CD14-positive monocyte (primary cell): ENCODE data around the gene FLT1. TPM values are rescaled to one million over a fixed set of nuclear protein-coding genes. Genes with fewer than 3 reads are reported as not detected.

ENCODE experiments used
- DNase-seq, 3 donors: peaks; one replicate each; pipeline ENCODE4 v3.0.0-alpha.2; 2011 to 2022
- H2AFZ ChIP-seq: 2 replicates; pipeline ENCODE4 v1.6.0; 2012; ENCODE audit warnings: mild to moderate bottlenecking, low read depth, low read length, inconsistent platforms; ENCODE audit not compliant: insufficient read depth, poor library complexity, severe bottlenecking
- H3K27ac ChIP-seq, 2 donors: 1 replicate in 1 of 2; 2 replicates in 1 of 2; pipeline ENCODE4 v1.5.1; 2012 to 2013; ENCODE audit warnings: low read length in 2 of 2, control low read depth in 1 of 2, inconsistent platforms in 1 of 2, low read depth in 1 of 2, mild to moderate bottlenecking in 1 of 2
- H3K27me3 ChIP-seq, 2 donors: one replicate each; pipeline versions ENCODE4 v1.6.0 to v1.6.1; 2011 to 2013; ENCODE audit warnings: low read length in 2 of 2; ENCODE audit not compliant: control insufficient read depth in 2 of 2, insufficient read depth in 2 of 2
- H3K36me3 ChIP-seq, 2 donors: replicated peaks in 1 of 2; 1 replicate in 1 of 2; 2 replicates in 1 of 2; pipeline versions ENCODE4 v1.5.1 to v1.6.1; 2012 to 2013; ENCODE audit warnings: low read length in 2 of 2, control low read depth in 1 of 2, inconsistent platforms in 1 of 2, mild to moderate bottlenecking in 1 of 2; ENCODE audit not compliant: insufficient read depth in 2 of 2, control insufficient read depth in 1 of 2
- H3K4me1 ChIP-seq, 2 donors: 1 replicate in 1 of 2; 2 replicates in 1 of 2; pipeline versions ENCODE4 v1.5.1 to v1.6.1; 2012 to 2013; ENCODE audit warnings: low read length in 2 of 2, control low read depth in 1 of 2, inconsistent platforms in 1 of 2, mild to moderate bottlenecking in 1 of 2, moderate library complexity in 1 of 2; ENCODE audit not compliant: insufficient read depth in 2 of 2, control insufficient read depth in 1 of 2
- H3K4me2 ChIP-seq: replicated peaks from 2 replicates; pipeline ENCODE3; 2012; ENCODE audit warnings: low read length, moderate library complexity, mild to moderate bottlenecking; ENCODE audit not compliant: poor library complexity, severe bottlenecking; ENCODE audit errors: extremely low read depth
- H3K4me3 ChIP-seq, 3 experiments: fragments of 200-600 bp in 1 of 3; sonication (generic) in 1 of 3; replicated peaks in 1 of 3; 1 replicate in 2 of 3; 2 replicates in 1 of 3; pipeline ENCODE4 v1.5.1; 2011 to 2013; ENCODE audit warnings: low read length in 3 of 3, mild to moderate bottlenecking in 3 of 3, control low read depth in 2 of 3, low read depth in 2 of 3, inconsistent platforms in 1 of 3, moderate library complexity in 1 of 3
- H3K79me2 ChIP-seq: 2 replicates; pipeline ENCODE4 v1.6.0; 2012; ENCODE audit warnings: mild to moderate bottlenecking, control low read depth, inconsistent platforms, low read length, moderate library complexity; ENCODE audit not compliant: insufficient read depth
- H3K9ac ChIP-seq: 2 replicates; pipeline ENCODE4 v1.6.0; 2017; ENCODE audit warnings: low read length, mild to moderate bottlenecking; ENCODE audit not compliant: insufficient read depth, poor library complexity, severe bottlenecking
- H3K9me3 ChIP-seq, 2 donors: replicated peaks in 1 of 2; 1 replicate in 1 of 2; 2 replicates in 1 of 2; pipeline versions ENCODE4 v1.5.1 to v1.6.1; 2012 to 2013; ENCODE audit warnings: low read length in 2 of 2, control low read depth in 1 of 2; ENCODE audit not compliant: control insufficient read depth in 1 of 2, insufficient read depth in 1 of 2
- H4K20me1 ChIP-seq: 2 replicates; pipeline ENCODE4 v1.6.0; 2012; ENCODE audit warnings: mild to moderate bottlenecking, low read length, control low read depth, moderate library complexity; ENCODE audit not compliant: insufficient read depth
- H3K27ac Mint-ChIP-seq, 7 donors: one replicate each; pipeline ENCODE4 v1.8.0; 2020; ENCODE audit warnings: mild to moderate bottlenecking in 7 of 7, mixed read lengths in 7 of 7, moderate library complexity in 6 of 7, inconsistent platforms in 2 of 7
- H3K27me3 Mint-ChIP-seq, 3 donors: one replicate each; pipeline ENCODE4 v1.8.0; 2021 to 2022; ENCODE audit warnings: low read depth in 3 of 3, mild to moderate bottlenecking in 3 of 3, mixed read lengths in 3 of 3, moderate library complexity in 3 of 3, inconsistent platforms in 1 of 3
- H3K36me3 Mint-ChIP-seq, 2 donors: one replicate each; pipeline ENCODE4 v1.8.0; 2020; ENCODE audit warnings: mixed read lengths in 2 of 2, inconsistent platforms in 1 of 2, mild to moderate bottlenecking in 1 of 2
- H3K4me1 Mint-ChIP-seq: one replicate; pipeline ENCODE4 v1.8.0; 2020; ENCODE audit warnings: mild to moderate bottlenecking, mixed read lengths
- H3K4me3 Mint-ChIP-seq, 2 donors: one replicate each; pipeline ENCODE4 v1.8.0; 2020; ENCODE audit warnings: mild to moderate bottlenecking in 2 of 2, mixed read lengths in 2 of 2, moderate library complexity in 1 of 2
- H3K9me3 Mint-ChIP-seq, 7 donors: one replicate each; pipeline ENCODE4 v1.8.0; 2020 to 2022; ENCODE audit warnings: mixed read lengths in 7 of 7, mild to moderate bottlenecking in 6 of 7, moderate library complexity in 6 of 7, inconsistent platforms in 2 of 7
- WGBS: methylation state at CpG from one replicate; pipeline ENCODE4 v1.1.5; 2013; ENCODE audit warnings: missing lambda C conversion rate; ENCODE audit not compliant: insufficient coverage; 5-methylcytosine and 5-hydroxymethylcytosine counted together
- intact Hi-C, 2 donors: fragments of 100-400 bp; cut with micrococcal nuclease; formaldehyde crosslinking; loops; one replicate each; pipeline versions ENCODE4 v1.15.0 to v1.15.1; 2023
- polyA plus RNA-seq, 3 donors: library from polyadenylated mRNA; depleted of rRNA in 1 of 3; unstranded in 2 of 3; stranded (reverse) in 1 of 3; fragments of 300-500 nt in 2 of 3; fragments of >200 nt in 1 of 3; fragmentation: Illumina TruSeq in 2 of 3; gene quantifications; 1 replicate in 2 of 3; 2 replicates in 1 of 3; pipeline ENCODE4 v1.2.3, GENCODE V29; 2012 to 2021
- TF ChIP-seq, protein P1 (sequence below): fragments of 200-600 bp; IDR thresholded peaks from one replicate; pipeline ENCODE4 v1.8.0; 2022; ENCODE audit warnings: antibody characterized with exemption, mild to moderate bottlenecking

The FLT1 gene
- polyA plus RNA-seq, 3 donors = 0.28 TPM; not detected in 2

DNA sequence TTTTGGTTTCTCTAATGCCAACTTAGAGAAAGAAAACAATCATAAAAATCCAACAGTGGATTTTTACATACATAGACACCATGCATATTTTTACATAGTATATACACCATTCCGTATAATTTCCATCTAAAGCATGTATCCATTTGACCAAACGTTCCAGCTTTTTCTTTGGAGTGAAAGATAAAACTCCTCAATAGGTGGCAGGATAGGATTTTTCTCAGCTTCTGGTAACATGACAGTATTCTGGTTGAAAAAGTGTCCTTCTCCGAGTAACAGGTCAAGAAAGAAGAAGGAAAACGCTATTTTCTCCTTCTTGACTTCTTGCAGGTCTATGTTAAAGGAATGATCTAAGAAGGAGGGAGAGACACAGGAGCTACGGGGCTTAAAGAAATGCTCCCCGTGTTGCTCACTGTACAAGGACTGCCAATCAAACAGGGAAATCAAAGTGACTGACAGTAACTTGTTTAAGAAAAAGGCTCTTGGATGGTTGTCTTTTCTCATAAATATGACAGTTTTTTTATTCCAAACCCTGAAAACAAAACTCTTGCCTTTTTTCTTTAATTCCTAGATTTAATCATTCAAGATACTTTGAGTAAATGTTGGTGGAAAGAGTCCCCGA, 11.5 kb downstream of the FLT1 start:
- Histone ChIP-seq H3K27ac (no peak overlapping the region), H3K4me1 (peaks cover 11% of the 10 kb centered on the region in 2 donors), H3K4me2 (no peak overlapping the region), H2AFZ (no peak overlapping the region), H3K36me3 (no peaks in the 10 kb centered on the region), H4K20me1 (no peaks in the 10 kb centered on the region), H3K9ac (no peak overlapping the region), H3K79me2 (no peaks in the 10 kb centered on the region), H3K4me3 (no peak overlapping the region), H3K27me3 (peaks cover 12 to 23% of the 10 kb centered on the region in 2 donors), H3K9me3 (no peaks in the 10 kb centered on the region)
- H3K36me3 Mint-ChIP-seq = no peaks in the 10 kb centered on the region
- H3K27ac Mint-ChIP-seq = no peak overlapping the region
- WGBS = 100% methylated on average over 1 of the region's 7 CpGs
- H3K9me3 Mint-ChIP-seq = no peaks in the 10 kb centered on the region
- peak overlapping the region in 1 of 2 donors; percentile 57 for H3K4me3 Mint-ChIP-seq
- no peak for DNase-seq
- peaks cover 18% of the 10 kb centered on the region for H3K4me1 Mint-ChIP-seq
- intact Hi-C loops = no loop called here
- TF ChIP-seq, protein P1, sequence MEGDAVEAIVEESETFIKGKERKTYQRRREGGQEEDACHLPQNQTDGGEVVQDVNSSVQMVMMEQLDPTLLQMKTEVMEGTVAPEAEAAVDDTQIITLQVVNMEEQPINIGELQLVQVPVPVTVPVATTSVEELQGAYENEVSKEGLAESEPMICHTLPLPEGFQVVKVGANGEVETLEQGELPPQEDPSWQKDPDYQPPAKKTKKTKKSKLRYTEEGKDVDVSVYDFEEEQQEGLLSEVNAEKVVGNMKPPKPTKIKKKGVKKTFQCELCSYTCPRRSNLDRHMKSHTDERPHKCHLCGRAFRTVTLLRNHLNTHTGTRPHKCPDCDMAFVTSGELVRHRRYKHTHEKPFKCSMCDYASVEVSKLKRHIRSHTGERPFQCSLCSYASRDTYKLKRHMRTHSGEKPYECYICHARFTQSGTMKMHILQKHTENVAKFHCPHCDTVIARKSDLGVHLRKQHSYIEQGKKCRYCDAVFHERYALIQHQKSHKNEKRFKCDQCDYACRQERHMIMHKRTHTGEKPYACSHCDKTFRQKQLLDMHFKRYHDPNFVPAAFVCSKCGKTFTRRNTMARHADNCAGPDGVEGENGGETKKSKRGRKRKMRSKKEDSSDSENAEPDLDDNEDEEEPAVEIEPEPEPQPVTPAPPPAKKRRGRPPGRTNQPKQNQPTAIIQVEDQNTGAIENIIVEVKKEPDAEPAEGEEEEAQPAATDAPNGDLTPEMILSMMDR = no peak
- peaks cover 8 to 28% (median 12%) of the 10 kb centered on the region in 3 donors for H3K27me3 Mint-ChIP-seq

DNA sequence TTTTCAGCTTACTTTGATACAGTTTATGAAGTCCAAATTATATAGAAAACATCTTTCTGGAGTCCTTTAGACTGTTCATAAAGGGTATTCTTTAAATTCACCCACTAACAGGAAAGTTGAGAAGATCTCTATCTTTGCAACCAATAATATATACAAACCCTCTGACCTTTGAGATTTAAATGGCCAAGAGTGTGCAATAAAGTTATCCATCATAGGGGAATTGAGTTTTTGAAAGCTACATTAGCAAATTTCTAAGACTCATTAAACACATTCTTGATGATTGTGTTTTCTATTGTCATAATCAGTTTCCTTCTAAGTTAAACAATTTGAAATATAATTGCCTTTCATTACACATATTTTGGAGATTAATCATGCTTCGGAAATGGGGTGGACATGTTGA, 15.9 kb downstream of the FLT1 start:
- Mint-ChIP-seq H3K4me3 (no peak overlapping the region), H3K27me3 (peaks cover 5 to 16% (median 8%) of the 10 kb centered on the region in 3 donors), H3K9me3 (no peaks in the 10 kb centered on the region), H3K4me1 (peaks cover 24% of the 10 kb centered on the region), H3K27ac (no peak overlapping the region), H3K36me3 (no peaks in the 10 kb centered on the region)
- Histone ChIP-seq H2AFZ (no peak overlapping the region), H3K4me2 (no peak overlapping the region), H3K36me3 (no peaks in the 10 kb centered on the region), H3K9ac (no peak overlapping the region), H3K4me3 (no peak overlapping the region), H3K27me3 (peaks cover 8 to 23% of the 10 kb centered on the region in 2 donors), H3K79me2 (no peaks in the 10 kb centered on the region), H3K4me1 (peaks cover 15 to 27% of the 10 kb centered on the region in 2 donors), H3K9me3 (no peaks in the 10 kb centered on the region), H3K27ac (no peak overlapping the region), H4K20me1 (no peaks in the 10 kb centered on the region)
- intact Hi-C loops = loop anchor here (5.0 to 10.0 kb wide), 3 partner anchors 46 to 143 kb away; no protein-coding TSS in a partner anchor
- no peak for DNase-seq
- TF ChIP-seq, protein P1 = no peak
- WGBS = no CpG with 5 or more reads among the region's 1 CpG
